EH (cell line): ENCODE measurements around the gene AGMO.
A peak's percentile ranks its signal among the peaks of the same experiment; 100 is the strongest.

ENCODE experiments used
- DNase-seq: peaks from one replicate; pipeline ENCODE4 v3.0.0-alpha.2; 2015; ENCODE audit warnings: low read depth

Gene AGMO

DNA sequence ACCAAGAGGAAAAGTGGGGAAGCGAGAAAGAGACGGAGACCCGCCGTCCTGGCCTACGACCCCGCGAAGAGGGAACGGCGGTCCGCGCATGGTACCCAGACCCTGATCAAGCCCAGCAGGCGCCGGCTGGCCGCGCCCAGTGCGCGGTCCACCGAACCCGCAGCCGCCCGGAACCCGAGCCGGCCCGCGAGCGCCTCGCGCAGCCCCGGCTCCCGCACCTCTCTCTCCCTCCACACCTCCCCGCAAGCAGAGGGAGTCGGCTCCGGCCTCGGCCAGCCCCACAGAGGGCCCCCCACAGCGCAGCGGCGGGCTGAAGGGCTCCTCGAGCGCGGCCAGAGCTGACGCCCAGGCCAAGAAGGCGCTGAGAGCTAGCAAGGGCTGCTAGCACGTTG, 164.7 kb downstream of the AGMO start:
- no peak for DNase-seq

DNA sequence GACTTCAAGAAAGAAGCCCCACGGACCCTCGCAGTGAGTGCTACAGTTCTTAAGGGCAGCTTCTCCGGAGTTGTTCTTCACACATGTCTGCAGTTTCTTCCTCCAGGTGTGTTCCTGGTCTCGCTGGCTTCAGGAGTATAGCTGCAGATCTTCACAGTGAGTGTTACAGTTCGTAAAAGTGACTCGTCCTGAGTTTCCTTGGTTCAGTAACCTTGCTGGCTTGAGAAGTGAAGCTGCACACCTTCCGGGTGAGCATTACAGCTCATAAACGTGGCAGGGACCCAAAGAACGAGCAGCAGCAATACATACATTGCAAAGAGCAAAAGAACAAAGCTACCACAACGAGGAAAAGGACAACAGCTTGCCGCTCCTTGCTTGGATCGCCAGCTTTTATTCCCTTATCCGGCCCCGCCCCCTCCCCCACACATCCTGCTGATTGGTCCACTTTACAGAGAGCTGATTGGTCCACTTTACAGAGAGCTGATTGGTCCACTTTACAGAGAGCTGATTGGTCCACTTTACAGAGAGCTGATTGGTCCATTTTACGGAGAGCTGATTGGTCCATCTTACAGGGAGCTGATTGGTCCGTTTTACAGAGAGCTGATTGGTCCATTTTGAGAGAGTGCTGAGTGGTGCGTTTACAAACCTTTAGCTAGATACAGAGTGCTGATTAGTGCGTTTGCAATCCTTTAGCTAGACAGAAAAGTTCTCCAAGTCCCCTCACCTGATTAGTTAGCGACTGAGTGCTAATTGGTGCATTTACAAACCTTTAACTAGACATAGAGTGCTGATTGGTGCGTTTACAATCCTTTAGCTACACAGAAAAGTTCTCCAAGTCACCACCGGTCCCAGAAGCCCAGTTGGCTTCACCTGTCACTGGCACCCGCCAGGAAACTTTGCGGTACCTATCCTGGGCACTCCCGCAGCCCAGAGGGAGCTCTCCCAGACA, 165.3 kb downstream of the AGMO start:
- no peak for DNase-seq

DNA sequence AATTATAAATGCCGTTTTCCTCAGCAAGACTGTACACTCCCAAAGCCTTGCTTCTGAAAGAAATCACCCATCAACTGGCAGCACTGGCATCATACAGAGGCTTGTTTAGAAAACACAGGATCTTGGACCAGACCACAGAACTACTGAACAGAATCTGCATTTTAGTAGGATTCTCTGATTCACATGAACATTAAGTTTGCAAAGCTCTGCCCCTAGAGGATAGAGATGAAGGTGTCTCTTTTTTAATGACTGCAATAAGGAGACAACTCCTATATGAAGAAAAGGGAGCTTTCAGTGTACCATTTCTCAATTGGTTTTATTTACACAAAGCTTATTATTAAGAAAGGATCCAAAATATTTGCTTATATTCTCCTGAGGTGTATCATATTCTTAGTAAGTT, 172.7 kb downstream of the AGMO start:
- DNase-seq: no peak

DNA sequence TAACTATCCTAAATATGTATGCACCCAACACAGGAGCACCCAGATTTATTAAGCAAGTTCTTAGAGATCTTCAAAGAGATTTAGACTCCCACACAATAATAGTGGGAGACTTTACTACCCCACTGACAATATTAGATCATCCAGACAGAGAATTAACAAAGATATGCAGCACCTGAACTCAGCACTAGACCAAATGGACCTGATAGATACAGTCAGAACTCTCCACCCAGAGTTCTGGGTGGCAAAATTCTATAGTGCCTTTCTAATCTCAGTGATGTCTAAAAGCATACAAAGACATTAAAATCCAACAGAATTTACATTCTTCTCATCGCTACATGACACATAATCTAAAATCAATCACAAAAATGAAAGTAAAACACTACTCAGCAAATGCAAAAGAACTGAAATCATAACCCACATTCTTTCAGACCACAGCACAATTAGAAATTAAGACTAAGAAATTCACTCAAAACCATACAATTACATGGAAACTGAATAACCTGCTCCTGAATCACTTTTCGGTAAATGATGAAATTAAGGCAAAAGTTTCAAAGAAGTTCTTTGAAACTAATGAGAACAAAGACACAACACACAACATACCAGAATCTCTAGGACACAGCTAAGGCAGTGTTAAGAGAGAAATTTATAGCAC, 183.2 kb downstream of the AGMO start:
- DNase-seq: no peak

DNA sequence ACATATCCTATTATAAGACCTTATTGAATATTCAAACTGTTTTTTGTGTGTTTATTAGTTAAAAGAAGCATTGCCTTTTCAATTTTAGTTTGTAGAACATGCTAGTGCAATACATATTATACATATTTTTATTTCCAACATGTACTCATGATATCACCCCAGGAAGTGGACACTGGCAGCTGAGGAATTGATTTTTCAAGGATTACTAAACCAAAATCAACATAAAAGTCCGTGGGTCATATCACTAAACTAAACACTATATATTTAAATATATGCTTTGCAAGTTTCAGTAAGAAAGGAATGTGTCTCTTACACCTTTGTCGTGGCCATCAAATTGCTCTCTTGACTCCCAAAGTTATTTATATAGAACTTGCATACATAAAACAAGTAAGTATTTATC, 185.2 kb downstream of the AGMO start:
- no peak for DNase-seq

DNA sequence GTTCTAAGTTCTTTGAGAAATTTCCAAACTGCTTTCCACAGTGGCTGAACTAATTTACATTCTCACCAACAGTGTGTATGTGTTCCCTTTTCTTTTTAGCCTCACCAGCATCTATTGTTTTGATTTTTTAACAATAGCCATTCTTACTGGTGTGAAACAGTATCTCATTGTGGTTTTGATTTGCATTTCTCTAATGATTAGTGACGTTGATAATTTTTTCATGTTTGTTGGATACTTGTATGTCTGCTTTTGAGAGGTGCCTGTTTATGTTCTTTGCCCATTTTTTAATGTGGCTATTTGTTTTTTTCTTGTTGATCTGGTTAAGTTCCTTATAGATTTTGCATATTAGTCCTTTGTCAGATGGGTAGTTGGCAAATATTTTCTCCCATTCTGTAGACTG, 191.4 kb downstream of the AGMO start:
- no peak for DNase-seq

DNA sequence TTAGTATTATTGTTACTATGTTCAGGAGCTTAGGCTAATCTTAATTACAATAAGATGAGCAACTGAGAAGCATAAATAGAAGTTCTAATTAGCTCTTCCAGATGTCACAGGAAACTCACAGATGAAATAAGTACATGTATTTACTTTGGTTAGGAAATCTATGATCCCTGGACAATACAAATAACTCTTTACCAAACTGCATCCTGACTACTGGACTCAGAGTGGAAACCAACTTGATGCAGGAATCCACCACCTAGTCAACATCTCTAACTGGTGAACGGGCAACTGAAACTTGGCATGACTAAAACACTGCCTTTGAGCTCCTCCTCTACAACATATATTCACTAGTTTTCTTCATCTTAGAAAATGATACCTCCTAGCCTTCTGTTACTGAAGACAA, 193.2 kb downstream of the AGMO start:
- DNase-seq: no peak

DNA sequence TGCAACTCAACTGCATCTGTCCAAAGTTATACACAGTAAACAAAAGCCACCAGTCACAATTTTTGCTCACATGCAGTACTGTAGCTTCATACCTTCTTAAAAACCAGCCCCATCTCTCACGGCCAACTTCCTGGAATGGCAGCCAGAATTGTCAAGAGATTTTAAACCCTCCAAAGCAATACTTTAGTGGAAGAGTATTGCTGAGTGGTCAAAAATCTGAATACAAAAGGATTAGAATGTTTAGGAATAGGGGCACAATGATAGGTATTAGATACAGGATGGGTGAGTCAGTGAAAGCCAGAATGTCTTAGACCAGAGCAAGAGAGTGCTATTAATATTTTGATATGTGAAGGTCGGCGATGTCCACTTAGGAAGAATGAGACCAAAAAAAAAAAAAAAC, 193.9 kb downstream of the AGMO start:
- DNase-seq: no peak

DNA sequence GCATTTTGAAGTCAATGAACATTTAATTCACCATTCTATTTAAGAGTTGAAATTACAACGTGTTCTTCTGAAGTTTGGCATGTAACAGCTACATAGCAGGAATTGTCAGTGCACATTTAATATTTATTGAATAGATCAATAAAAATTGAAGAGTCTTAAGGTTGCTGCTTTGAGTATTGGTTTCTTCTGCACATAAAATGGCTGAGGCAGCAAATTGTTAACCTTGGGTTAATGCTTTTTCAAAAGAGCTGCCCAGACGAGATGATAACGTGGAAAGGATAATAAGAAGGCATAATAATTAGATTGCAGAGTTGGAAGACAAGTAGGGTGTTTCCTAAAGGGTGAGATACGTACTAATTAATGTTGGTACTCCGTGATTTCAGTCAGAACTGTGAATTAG, 203.7 kb downstream of the AGMO start:
- no peak for DNase-seq

DNA sequence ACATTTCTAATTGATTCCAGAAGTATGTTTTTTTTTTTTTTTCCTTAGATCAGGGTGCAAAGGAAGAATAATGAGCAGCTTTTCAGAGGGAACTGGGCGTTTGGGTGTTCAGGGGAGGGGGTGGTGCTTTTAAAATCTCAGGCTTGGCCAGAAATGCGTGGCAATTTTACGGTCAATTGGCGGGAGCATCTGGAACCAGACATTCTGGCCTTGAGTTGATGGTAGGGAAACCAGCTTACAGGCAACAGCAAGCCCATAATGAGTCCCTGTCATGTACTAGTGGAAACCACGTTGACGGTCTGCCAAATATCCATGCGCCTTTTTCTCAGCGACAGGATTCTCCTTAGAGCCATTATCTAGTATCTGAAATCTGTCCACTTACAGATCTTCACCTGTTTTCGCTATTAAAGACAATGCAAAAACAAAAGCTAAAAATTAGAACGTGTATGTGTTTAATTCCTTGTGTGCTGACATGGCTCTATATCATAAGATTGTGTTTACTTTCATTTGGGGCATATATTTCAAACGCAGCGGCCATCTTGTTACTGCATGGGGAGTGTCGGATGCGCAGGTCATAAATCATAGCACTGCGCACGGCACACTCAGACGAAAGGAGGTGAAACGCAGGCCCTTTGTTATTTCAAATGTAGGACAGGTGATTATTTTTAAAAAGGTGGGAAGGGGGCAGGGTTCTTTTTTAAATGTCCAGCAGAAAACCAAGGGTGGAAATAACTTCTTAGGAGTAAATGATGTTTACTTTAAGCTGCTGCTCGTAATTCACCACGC, 209.2 kb downstream of the AGMO start:
- no peak for DNase-seq

DNA sequence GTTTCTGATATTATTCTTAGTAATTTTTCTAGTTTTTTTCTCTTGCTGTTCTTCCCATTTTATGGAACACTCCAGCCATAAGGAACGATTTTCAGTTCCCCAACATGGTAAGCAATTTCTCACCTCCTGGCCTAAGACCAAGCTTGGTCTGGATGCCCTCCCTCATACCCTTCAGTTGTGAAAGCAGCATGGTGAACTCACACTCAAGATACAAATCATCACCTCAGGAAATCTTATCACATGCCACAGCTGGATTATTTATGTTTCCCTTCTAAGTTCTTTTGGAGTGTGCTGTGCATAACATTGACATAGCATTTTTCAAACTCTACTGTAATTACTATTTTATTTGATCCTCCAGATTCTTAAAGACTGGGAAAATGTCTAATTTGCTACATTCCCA, 216.6 kb downstream of the AGMO start:
- no peak for DNase-seq

DNA sequence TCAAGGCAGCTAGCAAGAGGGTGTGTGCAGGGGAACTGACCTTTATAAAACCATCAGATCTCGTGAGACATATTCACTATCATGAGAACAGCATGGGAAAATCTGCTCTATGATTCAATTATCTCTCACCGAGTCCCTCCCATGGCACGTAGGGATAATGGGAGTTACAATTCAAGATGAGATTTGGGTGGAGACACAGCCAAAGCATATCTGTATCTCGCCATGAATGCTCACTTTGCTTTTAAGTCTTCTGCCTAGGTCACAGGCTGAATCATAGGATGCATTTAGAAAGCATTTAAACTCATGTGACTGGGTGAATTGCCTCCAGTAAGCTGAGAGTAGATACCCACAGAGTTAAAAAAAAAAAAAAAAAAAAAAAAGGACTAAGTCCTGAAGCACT, 220.0 kb downstream of the AGMO start:
- DNase-seq: no peak

DNA sequence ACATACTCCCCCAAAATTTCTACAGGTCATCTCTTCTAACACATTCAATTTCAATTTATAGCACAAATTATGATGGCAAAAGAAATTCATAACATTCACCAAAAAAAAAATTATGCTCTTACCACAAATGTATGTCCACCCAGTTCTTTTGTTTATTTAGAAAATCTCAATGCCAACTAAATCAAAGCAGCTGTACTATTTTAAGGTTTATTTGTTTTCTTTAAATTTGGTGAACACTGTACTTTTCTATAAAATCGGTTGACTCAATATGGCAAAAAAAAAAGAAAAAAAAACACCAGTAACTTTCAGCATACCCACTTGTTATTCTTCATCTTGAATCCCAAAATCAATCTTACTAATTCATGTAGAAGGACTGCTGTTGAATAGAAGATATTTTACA, 225.7 kb downstream of the AGMO start:
- no peak for DNase-seq

DNA sequence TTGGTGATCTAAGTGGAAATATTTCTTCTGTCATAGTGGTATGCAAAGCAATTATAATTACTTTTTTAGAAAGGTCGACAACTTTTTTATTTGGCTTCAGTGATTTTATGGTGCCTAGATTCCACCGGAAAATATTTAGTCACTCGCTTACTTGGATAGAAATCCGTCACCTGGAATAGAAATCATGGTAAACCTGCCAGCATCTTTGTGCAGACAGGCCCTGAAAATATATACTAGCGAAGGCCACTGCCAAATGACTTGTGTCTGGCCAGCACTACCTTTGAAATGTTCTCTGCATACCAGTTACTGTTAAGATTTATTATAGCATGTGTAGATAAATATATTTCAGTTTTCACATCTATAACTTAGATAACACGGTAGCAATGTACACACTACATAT, 226.4 kb downstream of the AGMO start:
- DNase-seq: no peak

DNA sequence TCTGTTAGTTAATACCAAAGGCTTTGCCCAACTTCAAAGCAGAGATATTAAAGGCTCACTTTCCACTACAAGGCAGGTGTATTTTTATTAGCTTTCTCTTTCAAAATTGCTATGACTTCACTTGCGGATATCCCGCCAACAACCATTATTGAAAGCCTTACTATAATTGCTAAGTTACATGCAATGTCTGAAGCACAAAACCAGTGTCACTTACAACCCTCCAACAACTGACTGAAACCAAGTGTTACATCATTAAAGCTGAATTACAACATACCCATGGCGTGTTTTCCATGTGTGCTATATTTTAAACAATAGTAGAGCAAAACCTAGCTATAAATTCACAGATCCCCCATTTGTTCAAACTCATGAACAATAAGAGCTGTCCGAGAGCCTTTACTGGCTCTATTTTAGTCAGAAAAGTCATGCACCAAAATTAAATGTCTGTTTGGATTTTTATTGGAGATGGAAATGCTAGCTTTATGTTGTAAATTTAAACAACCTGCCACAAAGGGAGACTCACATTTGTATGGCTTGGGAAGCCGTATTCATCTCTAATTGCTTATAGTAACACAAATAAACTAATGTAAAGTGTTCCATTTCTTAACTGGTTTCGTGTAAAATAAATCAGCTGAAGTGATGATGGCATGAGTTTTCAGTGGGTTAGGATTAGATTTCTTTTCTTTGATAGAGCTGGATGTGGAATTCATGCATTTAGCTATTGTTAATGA, 227.1 kb downstream of the AGMO start:
- DNase-seq: no peak

DNA sequence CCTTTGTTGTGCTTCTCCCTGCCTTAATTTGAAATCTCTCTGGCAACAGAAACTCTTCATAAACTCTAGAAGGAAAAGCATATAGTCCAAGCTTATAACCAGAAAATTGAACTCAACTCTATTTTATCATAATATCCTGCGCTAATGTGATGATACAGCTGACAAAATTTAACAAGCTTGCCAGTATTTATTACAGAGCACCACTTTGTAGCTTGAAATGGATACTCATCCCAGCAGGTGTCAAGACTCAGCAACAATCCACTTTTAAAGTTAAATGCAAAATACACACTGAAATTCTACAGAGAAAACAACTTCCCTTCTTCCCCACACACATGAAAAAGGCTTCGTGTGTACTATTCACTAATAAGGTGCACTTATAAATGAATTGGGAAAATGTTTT, 228.9 kb downstream of the AGMO start:
- no peak for DNase-seq

DNA sequence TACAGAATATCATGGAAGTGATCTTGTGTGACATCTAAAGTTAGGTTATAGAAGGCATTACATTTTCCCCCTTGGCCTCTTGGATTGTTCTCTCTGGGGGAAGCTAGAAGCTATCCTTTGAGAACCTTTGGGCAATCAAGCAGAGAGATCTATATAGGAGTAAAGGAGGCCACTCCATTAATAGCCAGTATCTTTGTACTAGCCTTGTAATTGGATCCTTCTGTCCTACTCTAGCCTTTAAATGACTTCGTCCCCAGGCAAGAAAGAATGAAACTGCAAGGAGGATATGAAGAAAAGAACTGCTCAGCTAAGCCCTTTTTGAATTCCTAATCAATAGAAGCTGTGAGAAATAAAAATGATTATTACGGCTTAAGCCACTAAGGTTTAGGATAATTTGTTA, 230.9 kb downstream of the AGMO start:
- no peak for DNase-seq

DNA sequence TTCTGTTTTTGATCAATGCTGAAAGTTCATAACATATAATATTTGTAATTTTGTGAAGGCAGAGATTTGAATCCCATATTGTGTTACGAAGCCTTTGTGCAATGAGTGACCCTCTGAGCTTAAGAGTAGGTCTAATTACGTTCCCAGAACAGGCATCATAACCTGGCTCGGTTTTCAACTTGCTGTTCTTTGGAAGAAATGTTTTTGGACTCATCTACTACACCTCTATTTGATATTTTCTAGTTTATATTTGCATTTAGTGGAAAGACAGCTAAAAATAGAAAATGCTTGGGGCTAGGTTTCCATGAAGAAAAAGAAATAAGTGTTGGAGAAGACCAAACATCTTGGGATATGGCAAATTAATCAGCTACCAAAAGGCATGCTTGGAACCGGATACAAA, 234.8 kb downstream of the AGMO start:
- no peak for DNase-seq

DNA sequence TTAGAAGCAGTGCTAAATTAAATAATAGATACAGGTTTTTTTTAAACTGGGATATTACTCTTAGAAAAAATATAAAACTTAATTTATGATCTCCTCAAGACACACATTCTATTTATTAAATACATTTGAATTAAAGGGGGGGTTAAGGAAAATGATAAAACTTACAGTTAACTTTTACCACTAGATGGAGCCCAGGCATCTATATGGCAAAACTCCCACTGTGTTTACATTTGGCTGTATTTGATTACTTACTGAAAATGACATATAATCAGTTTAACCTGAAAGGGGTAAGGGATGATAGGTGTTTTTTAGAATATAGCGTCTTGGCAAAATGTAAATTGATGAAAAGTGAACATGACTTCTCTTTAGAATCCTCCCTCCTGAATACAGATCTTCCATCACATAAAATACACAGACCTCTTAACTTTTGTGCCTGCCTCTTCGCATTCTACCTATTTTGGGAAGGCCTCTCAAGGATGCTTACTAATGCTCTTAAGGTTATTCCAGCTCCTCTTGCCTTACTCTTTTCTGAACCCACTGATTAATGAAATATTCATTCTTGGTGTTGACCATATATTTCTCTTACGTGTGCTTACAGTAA, 235.7 kb downstream of the AGMO start:
- DNase-seq: peak; percentile 29

DNA sequence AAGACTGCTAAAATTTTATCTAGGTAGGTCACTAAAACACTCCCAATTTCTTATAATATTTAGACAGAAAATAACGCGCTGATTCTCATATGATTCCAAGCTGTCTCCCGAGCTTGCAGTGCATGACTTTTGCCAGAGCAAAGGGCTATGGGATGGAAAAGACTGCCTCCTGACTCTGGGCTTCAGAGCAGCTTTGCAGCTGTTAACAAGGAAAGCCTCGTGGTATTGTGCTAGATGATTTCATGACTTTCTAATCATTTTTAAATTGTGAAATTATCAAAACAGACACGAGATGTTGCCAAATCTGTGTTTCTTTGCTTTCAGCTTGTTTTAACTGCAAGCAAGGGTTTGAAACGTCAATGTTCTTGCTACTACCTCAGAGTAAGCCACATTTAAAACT, 238.3 kb downstream of the AGMO start:
- no peak for DNase-seq

DNA sequence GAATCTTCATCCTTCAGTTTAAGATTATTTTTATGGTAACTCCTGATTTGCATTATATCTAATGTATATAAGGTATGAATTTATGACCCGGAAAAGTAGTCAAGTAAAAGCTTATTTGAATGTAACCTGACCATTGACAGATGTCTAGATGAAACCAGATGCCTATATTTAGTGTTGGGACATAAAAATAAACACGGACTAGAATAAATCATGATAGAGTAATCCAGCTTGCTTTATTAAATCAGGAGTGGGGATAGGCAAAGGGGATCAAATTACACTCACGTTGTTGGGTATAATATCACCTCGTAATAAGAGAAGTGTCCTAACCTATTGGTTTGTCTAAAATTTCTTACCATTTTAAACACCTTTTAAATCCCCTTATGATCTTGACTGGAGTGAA, 244.6 kb downstream of the AGMO start:
- DNase-seq: no peak

DNA sequence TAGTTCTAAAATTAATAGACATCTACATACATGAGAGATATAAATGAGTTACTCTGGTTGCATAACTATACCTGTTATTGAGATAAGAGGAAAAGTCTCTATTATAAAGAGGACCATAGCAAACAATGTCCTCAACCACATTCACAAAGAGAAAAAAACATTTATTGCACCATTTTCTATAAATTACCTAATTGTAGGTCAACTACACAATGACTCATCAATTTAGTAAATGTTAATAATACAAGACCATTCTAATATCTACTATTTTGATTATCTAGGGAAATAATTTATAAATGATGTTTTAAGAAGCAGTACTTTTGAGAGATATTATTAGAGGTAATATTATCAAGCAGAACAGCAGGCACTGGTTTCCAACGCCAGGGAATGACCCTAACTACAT, 246.1 kb downstream of the AGMO start:
- no peak for DNase-seq
